ENCODE measurements around the gene NRF1.
A peak's percentile ranks its signal among the peaks of the same experiment; 100 is the strongest.

The NRF1 gene

DNA sequence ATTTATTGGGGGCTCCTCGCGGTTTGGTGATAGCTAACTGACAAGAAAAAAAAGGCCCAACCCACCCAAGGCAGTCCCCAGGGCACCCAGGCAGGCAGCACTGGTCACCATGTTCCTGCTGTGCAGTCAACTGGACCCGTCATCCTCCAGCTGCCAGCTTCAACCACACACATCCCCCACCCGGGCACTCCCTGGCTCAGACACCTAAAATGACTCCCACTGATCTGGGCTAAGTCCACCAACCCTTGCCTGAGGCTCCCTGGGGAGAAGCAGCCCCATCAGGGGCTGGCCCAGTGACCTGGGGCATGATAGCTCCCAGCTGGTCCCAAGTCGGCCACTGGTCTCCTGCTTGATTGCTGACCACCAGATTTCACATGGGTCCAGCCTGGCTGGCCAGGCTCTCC lies 161.8 kb downstream of the NRF1 start:
- DNase-seq, result no peak

DNA sequence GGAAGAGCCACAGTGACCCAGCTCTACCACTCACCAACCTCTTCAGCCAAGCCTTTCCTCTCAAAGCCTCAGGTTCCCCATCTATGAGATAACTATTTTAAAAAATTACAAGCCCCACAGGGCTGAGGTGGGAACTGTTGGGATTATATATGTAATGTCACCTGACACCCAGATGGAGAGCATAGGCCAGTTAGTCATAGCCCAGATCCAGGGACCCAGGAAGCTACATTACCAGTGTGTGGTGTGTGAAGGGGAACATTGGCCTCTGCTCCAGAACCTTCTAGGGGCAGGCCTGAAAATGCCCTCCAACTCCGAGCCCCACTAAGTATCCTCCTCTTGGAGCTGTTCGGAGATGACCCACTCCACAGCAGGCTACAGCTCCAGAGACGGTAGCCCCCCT lies 162.4 kb downstream of the NRF1 start:
- DNase-seq, result no peak

DNA sequence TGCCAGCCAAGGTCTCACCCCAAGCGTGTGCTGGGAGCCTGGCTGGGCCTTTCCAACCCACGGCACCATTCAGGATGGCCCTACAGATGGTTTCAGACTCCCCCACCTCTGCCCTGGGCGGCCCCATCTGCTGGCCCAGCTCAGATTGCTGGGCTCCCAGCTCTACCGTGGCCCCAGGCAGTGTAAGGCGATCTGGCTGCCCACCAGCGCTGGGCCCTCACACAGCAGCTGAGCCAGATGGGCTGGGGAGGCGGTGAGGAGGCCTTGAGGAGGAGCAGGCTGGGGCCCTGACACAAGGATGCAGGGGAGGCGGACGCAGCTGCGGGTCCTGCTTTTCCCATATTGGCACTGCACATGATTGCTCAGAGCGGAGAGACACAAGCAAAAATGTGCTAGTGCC lies 162.8 kb downstream of the NRF1 start:
- no peak for DNase-seq

DNA sequence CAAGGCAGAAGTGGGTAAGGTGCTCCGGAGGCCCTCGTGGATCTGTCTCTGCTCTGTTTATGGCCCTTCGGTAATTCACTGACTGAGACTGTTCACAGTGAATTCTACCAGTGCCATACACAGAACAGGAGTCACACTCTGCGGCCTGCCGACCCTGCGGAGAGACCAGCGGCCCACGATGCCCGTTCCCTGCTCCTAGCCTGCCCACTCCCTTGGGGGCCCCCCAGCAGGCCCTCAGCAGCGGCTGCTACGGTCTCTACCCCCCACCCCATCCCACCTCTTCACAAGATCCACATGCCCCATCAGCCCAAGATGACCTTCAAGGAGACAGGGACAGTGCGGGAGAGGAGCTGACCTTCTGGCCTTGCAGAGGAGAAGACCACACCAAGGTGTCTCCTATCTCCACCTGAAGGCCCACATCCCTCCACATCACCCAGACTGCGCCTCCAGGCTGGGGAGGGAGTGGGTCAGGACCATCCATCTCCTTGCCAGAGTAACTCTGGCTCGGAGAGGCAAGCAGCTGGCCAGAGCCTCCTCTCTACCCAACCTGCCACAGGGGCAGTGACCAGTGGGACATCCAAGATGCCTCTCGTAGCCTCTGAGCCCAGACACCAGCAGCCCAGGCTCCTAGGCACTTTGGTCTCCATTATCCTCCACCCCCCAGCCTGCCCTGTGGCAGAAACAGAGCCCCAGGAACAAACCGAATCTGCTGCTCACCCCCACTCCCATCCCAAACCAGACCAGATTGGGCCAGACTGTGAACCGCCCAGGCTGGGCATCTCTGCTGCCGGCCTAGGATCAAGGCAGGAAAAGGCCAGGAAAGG lies 163.6 kb downstream of the NRF1 start:
- DNase-seq, result no peak

DNA sequence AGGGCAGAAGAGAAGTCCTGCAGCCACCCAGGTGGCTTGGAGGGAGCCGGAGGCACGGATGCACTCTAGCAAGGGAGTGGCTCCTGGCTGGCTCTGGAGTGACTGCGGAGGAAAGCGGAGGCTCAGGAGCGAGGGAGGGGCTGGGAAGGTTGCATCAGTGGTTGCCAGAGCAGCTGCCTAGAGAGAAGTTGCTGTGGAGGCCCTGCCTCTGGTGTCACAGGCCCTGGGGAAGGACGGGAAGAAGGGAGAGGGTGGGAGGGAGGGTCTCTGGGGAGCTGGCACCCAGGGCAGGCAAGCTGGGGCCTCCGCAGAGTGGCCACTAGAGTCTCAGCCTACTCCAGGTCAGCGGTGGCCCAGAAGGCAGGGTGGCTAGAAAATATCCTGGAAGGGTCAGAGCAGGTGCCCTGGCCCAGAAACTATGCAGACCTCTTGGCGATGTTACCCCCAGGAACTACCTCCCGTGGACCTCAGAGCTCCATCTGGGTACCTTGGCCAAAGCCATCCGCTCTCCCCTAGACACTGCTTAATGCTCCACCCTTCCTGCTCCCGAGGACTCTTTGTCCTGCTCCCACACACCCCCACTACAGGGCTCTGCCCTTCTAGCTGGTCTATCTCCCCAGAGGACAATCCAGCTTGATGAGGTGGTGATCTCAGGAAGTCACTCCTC lies 164.3 kb downstream of the NRF1 start:
- no peak for DNase-seq

DNA sequence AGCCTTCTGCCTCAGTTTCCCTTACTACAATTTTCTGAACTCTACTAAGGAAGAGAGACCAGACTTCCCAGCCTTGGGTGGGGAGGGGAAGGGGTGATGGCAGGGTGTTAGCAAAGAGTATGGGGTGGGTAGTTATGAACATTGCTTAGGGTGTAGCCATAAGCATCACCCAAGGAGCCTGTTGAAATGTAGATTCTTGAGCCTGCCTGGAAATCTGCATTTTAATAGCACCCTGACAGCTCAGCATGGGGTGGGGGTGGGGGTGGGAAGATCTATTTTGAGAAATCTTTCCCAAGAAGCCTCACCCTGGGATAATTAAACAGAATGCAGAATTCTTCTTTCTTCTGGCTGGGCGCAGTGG lies 164.8 kb downstream of the NRF1 start:
- no peak for DNase-seq

DNA sequence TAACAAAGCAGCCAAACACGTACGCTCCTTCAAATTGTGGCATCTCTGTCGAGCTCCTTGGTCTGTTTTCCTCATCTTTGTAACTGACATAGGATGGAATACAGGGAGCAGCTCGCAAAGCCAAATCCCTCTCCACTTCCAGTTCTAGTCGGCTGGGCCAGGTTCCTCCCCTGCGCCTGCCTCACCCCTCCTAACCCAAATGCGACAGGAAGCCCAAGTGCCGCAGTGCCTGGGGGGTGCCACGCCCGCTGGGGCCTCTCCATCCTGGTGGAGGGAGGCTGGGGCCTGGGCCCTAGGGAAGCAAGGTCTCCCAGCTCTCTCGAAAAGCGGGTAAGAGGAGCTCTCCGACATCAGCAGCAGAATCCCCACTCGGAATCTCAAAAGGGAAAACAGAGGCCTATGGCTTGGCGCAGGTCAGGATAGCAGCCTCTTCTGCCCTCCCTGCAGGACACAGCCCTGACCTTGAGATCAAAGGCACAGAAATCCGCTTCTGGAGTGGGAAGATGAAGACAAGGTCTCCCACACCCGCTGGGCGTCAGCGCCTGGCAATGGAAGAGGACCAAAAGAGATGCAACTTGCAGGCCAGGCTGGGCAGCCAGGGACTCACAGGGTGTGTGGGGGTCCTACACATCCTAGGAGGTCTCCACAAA lies 165.8 kb downstream of the NRF1 start:
- DNase-seq, result no peak

DNA sequence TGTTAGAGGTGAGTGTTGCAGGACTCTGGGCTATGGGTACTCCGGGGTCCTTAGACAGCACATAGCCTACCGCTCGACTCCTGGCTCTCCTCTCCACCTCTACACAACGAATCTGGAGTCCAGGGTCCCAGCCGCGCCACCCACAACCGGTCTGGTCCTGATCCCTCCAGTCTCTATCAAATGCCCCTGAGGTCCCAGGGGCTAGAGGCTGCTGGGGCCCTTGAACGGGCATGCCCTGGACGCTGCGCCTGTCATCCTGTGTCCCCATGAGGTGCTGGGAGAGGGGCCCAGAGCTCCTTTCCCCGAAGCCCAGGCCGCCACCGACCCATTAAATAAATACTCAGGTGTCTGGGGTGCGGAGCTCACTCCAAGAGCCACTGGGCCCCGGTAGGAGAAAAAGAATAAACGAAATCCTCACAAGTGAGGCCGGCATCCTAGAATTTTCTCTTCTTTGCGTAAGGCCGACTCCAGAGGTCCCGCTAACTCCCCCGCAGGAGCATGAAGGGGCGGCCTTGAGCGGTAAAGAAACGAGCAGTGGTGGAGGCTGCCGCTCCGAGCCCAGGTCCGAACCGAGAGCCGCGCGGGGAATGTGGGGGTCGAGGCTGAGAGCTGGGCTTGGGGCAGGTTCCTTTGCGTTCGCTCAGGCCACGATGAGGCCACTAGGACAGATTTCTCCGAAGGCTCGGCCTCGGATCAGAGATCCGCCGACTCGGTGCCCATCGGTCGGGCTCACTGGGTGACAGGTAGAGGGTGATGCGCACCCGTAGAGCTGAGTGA lies 166.7 kb downstream of the NRF1 start:
- DNase-seq, result no peak

DNA sequence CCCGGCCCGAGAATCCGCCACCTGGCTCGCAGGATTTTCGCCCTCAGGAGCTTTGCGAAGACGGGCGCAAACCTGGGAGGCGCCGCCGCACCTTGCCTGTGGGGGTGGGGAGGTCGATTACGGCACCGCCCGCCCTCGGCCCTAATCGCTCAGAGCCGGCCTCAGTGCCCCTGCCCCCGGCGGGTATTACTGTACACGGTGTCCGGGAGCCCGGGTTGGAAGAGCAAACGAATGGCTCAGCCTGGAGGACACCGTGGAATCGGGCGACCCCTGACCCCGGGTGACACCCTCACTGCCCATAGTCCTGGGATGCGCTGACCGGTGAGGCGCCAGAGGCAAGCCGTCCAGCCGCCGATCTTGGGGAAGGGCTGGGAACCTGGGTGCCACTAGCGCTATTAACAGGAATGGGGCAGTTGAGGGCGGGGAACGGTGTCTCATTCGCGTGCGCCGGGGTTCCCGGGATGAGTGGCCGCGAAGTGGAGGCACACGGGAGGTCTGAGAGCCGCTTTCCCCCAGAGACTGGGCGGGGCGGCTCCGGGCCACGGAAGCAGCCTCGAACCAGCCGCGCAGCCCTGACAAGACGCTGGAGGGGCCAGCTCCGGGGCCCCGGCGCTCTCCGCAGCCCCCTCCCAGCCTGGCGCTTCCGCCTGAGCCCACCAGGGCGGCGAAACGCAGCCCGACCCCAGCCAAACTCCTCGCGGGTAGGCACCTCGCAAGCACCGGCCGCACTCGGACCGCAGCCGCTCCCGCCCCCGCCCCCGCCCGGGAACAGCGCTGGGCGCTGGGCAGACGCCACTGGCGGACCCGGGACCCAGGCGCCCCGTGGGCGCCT lies 167.5 kb downstream of the NRF1 start:
- DNase-seq, result peak; percentile 35

DNA sequence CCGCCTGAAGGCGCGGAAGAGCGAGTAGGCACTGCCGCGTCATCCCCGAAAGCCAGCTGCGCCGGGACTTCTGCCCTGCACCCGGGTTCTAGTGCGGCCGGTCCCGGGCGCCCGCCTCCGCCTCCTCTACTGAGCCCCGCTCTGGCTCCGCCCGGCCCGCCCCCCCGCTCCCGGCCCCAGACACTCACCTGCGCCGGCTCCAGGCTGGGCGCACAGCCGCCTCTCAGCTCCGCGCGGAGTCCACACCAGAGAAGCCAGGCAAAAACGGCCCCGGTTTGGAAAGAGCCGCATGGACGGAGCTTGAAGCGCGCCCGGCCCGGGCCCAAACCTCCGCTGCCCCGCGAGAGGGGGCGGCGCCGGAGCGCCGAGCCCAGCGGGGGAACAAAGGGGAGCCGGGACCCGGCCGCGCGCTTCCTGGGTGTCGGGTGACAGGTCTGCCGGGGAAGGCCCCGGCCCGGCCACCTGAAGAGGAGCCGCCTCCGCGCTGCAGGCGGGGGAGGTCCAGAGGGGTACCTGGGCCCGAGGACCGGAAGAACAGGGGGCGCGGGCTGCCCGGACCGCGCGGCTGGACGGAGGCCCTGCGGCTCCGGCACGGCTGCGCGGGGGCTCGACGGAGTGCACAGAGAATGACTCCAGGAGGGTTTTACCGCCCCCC lies 168.2 kb downstream of the NRF1 start:
- DNase-seq, result peak; percentile 76

DNA sequence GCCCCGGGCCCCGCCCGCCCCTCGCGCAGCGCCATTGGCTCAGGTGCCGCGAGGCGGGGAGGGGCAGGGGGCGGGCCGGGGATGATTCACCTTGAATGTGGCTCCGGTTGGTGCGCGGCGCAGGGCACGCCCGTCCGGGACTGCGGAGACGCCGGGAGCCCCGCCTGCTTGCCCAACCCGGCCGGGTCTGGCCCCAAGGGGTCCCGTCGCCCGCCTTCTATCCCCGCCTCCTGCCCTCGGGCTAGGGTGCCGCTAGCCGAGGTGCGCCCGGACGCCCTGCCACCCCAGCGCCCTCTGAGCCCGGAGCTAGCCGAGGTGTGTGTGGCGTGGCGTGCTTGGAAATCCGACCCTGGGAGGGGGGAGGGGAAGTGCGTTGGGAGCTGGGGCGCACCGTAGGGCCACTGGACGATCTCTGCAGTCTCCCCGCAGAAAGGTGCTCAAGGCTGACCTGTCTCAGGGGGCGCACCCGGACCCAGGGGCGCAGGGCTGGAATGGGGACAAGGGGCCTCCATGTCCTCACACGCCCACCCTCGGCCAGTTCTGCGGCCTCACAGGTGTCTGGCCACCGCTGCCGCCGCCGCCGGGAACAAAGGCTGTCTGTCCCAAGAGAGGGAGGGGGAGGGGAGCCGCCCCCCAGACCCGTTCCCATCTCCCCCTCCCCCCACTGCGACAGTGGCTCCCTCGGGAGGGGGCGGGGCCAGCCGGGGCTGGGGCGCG lies 168.9 kb downstream of the NRF1 start:
- DNase-seq, result peak; percentile 95

DNA sequence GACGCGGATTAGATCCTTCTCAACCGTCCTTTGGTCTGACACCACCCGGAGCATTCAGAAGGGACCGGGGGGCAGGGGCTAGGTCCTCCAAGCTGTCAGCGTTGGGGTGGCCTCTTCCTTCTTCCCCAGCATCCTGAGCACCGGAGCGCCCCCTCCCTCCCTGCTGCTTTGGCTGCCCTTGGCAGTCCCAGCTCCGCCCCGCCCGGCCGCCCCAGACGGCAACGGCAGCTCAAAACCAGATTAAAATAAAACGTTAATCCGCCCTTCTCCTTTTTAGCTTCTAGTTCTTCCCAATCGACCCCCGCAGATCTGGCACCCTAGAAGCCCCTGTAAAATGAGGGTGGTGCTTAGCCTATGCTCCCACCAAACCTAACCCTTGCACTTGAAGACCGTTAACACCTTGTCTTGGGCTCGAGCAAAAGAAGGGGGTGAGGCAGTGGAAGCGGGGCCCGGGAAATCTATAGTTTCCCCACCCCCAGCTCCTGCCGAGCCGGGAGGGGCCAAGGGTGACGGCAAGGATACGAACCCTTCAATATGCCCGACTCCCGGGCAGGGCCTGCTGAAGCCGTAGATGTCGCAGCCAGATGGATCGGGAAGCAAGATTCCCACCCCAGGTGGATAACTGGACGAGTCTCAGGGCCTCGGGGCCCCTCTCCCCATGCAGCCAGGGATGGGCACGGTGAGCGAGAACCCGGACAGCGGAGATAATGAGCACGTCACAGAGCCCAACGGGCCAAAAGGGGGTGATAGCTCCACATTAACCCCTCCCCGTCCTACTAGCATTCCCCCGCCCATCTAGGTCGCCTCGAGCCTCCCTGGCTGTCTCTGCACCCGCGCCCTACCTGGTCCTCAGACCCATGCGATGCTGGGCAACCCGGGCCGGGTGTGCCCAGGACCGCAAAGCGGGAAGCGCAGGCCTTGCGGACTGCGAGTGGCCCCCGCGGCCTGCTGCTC lies 169.7 kb downstream of the NRF1 start:
- peak; percentile 63 for DNase-seq

DNA sequence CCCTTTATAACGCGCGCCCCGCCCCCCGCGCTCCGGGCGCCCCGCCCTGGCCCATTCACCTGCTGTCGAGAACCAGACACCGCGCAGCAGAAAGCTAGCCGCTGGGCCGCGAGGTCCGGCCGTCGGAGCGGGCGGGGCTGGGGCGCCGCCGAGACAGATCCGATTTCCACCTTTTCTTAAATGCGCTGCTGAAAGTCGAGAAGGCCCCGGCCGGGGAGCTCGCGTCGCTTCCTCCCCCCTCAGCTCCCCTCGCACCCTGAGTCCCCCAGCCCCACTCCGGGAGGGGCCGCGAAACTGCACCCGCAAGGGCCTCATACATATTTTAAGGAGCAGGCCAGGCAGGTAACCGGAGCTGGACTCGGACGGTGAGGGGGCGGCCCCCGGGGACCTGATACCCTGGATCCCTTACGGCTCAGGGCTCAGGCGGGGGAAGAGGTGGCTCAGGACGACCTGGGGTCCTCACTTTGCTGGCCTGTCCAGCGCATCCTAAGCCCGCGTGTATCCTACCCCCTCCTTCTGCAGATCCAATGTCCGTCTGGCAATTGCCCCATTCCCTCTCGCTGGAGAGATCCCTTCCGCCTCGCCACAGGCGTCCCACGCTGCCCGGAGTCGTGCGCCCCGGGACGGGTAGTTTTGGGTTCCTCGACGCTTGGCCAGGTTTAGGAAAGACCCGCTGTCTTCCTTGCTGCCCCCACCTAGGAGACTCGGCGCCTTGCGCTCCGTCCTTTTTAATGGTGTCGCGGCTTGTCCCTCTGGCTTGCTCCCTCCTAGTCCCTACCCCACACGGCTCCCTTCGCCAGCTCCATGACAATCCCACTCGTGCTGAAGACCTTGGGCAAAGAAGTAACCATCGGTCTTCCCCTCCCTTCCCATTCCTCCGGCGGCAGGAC lies 170.7 kb downstream of the NRF1 start:
- no peak for DNase-seq

DNA sequence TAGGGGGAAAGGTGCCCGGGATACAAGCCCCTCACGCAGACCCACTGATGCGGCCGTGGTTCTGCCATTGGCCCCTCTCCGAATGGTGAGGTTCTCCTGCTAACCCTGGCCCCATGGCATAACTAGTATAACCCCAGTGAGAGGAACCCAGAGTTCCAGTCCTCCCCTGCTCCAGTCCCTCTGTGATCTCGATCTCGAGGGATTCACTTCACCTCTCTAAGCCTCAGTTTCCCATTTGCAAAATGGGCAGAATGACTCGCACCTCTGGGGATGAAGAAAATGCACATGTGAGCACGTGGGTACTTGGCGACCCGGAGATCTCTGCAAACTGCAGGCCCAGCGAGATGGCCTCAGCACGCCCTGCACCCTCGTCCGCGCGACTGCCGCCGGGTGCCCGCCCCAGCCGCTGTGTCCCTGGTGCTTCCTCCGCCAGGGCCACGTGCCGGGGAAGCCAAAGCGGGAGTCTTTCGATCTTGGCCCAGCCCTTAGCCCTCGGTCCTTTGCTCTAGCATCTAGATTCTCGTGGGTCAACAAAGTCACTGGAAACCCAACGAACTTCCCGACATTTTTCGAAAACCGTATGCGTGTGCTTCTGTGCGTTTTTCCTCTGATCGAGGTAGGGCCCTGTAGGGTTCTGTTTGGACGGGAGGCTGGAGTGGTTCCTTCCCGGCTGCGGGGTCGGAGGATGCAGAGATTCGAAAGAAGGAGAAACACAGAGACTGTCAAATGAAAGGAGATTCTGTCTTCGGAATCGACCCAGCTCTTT lies 171.5 kb downstream of the NRF1 start:
- no peak for DNase-seq

DNA sequence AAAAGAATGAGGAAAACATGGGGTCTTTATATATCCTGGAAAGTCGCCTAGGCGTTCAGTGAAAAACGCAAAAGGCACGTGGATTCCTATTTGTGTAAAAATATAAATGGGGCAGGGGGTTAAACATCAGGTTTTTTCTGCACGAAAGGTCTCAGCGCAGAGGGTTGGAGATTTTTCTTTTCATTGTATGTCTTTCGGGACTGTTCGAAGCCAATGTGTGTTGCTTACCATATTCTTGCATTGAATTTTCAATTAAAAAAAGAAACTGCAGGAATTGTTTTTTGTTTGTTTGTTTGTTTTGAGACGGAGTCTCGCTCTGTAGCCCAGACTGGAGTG lies 172.0 kb downstream of the NRF1 start:
- DNase-seq, result no peak

DNA sequence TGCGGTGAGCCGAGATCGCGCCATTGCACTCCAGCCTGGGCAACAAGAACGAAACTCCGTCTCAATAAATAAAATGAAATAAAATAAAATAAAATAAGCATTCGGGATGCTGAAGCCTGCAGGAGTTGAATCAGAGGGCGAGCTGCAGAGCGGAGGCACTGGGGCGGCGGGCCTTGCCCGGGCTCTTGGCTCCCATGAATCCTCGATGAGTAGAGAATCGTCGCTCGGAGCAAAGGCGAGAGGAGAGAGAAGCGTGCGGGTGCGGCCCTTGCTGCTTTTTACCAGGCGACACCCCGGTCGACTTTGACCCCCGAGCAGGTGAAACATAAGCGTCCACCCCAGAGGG lies 172.9 kb downstream of the NRF1 start:
- no peak for DNase-seq

DNA sequence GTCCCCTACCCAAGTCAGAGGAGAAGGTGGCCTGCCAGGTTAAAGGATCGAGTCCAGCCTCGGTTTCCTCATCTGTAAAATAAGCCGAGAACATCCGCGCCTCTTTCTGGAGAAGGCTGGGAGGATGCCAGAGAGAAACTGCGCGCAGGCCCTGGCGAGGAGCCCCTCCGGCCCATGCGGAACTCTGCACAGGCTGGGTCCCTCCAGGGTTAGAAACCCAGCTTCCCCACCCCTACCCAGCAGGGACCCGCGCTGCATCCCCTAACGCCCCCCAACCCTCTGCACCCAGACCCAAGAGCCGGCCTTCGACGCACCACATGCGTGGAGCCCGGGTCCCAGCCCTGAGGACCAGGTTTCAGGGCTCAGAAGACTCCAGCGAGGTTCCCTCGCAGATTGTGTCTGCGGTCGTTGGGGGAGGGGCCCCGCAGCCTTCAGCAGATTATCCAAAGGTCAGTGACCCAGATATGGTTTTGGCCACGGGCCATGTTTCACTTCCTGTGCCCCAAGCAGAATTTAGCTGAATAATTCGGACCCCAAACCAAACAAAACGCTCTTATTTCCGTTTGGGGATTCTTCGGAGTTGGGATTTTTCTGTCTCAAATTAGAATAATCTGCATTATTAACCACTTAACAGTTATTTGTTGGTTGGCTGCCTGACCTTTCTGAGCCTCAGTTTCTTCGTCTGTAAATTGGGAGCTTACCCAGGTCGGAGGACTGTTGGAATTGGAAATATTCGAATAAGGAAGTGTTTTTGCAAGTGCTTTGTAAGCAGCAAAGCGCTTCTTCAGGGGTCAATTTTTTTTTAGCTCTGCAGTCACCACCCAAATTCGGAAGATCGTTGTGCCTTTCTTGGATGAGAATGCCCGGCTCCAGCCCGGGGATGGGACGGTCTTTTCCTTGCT lies 173.5 kb downstream of the NRF1 start:
- DNase-seq, result peak; percentile 99
